Body of pancreas (tissue), 4 donors: ENCODE results near the gene SNRNP40.

Experiments used
- POLR2A ChIP-seq, 3 donors: fragments of 450-650 bp; IDR thresholded peaks; one replicate each; pipeline ENCODE4 v1.6.1; 2016; ENCODE audit warnings: antibody characterized with exemption in 3 of 3, mild to moderate bottlenecking in 2 of 3
- TF ChIP-seq, protein P1 (sequence below), 7 experiments: fragments of 450-650 bp in 4 of 7; fragments of 200-600 bp in 3 of 7; sonication (generic) in 3 of 7; IDR thresholded peaks; one replicate each; pipeline ENCODE4 v1.5.1; 2016 to 2019; ENCODE audit warnings: antibody characterized with exemption in 7 of 7

DNA sequence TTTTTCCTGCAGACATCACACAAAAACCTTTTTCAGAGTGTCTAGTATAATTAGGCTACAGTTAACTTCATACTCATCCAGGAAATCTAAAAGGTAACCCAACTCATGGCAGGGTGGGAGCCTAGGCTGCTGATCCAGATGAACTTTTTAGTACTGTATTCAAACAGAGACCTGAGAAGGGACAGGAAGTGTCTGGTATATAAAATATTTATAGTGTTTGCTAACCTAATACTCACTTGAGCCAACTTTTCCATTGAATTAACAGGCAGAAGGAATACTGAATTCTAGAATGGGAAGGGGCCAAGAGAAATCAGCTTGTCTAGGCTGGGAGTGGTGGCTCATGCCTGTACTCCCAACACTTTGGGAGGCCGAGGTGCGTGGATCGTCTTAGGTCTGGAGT, 34.7 kb downstream of the SNRNP40 start:
- TF ChIP-seq, protein P1, sequence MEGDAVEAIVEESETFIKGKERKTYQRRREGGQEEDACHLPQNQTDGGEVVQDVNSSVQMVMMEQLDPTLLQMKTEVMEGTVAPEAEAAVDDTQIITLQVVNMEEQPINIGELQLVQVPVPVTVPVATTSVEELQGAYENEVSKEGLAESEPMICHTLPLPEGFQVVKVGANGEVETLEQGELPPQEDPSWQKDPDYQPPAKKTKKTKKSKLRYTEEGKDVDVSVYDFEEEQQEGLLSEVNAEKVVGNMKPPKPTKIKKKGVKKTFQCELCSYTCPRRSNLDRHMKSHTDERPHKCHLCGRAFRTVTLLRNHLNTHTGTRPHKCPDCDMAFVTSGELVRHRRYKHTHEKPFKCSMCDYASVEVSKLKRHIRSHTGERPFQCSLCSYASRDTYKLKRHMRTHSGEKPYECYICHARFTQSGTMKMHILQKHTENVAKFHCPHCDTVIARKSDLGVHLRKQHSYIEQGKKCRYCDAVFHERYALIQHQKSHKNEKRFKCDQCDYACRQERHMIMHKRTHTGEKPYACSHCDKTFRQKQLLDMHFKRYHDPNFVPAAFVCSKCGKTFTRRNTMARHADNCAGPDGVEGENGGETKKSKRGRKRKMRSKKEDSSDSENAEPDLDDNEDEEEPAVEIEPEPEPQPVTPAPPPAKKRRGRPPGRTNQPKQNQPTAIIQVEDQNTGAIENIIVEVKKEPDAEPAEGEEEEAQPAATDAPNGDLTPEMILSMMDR (IDR thresholded peaks at IDR 0.05) = no peak
- no peak for TF ChIP-seq POLR2A (IDR thresholded peaks at IDR 0.05)
